Neural cell (in vitro differentiated cells): ENCODE measurements around the gene KLHL2.
"Not testable (repeated sequence)": the region's sequence is repeated elsewhere in the genome, so short reads cannot be mapped to it uniquely, and the experiment has no call there.

Source experiments
- CTCF ChIP-seq: fragments of 450-650 bp; IDR thresholded peaks from 2 replicates; pipeline ENCODE4 v1.5.1; 2014; ENCODE audit warnings: antibody characterized with exemption, mild to moderate bottlenecking, moderate library complexity; ENCODE audit not compliant: poor library complexity, severe bottlenecking
- EP300 ChIP-seq: fragments of 450-650 bp; conservative IDR thresholded peaks from 2 replicates; pipeline ENCODE4 v1.6.1; 2014; ENCODE audit warnings: antibody characterized with exemption, mild to moderate bottlenecking, moderate library complexity; ENCODE audit not compliant: poor library complexity, severe bottlenecking
- EZH2 ChIP-seq: fragments of 200-600, 300-800 bp; shearing (Covaris generic), sonication (generic); IDR thresholded peaks from 2 replicates; pipeline ENCODE4 v1.6.1; 2014; ENCODE audit warnings: antibody characterized with exemption, low read length, borderline replicate concordance, mild to moderate bottlenecking; ENCODE audit not compliant: insufficient read depth, poor library complexity, severe bottlenecking
- POLR2AphosphoS5 ChIP-seq: IDR thresholded peaks from 2 replicates; pipeline ENCODE4 v1.6.1; 2012
- RAD21 ChIP-seq: fragments of 450-650 bp; conservative IDR thresholded peaks from 2 replicates; pipeline ENCODE4 v1.6.1; 2014; ENCODE audit warnings: antibody characterized with exemption, mild to moderate bottlenecking, moderate library complexity
- REST ChIP-seq: IDR thresholded peaks from 2 replicates; pipeline ENCODE4 v1.6.1; 2012; ENCODE audit warnings: borderline replicate concordance
- SMC3 ChIP-seq: fragments of 450-650 bp; conservative IDR thresholded peaks from 2 replicates; pipeline ENCODE4 v1.6.1; 2014; ENCODE audit warnings: antibody characterized with exemption, mild to moderate bottlenecking, moderate library complexity; ENCODE audit not compliant: poor library complexity
- TAF1 ChIP-seq: IDR thresholded peaks from 2 replicates; pipeline ENCODE4 v1.6.1; 2012; ENCODE audit warnings: low read depth

- not testable (repeated sequence) for TF ChIP-seq RAD21, REST, CTCF, SMC3, POLR2AphosphoS5, EZH2, EP300, TAF1
These were observed 36.8 kb downstream of the KLHL2 start for GRCh38 chr4:165244148-165244547.
